ENCODE measurements around the gene OBP2A.

DNA sequence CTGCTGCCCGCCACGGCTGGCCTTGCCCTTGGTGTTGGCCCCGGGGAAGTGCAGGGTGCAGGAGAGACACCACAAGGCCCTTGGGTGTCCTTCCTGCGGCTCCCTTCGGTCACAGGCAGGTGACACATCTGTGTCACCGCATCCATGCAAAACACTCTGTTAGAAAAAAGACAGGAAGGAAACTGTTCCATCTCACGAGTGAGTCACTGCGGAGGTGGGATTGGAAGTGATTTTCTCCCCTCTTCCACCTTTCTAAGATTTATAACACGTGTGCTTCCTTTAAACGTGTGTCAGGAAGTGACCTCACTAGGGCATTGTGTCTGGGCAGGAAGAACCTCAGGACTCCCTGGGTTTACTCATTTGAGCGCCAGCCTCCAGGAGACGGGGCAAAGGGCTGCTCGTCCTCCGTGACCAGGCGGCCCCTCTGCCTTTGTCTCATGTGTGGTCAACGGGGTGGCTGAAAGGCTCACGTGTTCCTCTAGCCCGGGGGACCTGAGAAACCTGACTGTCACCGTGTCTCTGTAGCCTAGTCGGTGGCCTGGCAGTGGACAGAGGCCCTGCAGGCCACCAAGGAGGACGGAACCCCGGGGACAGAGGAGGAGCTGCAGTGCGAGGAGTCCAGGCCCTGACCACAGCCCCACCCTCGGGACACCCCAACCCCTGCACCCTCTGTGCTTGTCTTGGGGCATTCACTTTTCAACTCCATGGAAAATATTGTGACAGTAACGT is 29.6 kb upstream of the OBP2A start:
- TF ChIP-seq POLR2AphosphoS5 (IDR thresholded peaks at IDR 0.05; ENCODE audit: low read depth, low read length) (no peak), TAF1 (IDR thresholded peaks at IDR 0.05; ENCODE audit: borderline replicate concordance, insufficient read depth, low read length) (no peak)

Data from PFSK-1 (cell line).